Erythroblast (primary cell): ENCODE measurements around the gene DLG2.

Experiments used
- GATA1 ChIP-seq: IDR thresholded peaks from 2 replicates; pipeline ENCODE4 v1.6.1; 2011; ENCODE audit warnings: low read depth, mild to moderate bottlenecking, control low read depth, low read length, moderate library complexity
- POLR2A ChIP-seq: IDR thresholded peaks from 2 replicates; pipeline ENCODE4 v1.6.1; 2011; ENCODE audit warnings: mild to moderate bottlenecking, low read length

- TF ChIP-seq POLR2A (no peak), GATA1 (no peak)
These were observed 1932.1 kb downstream of the DLG2 start for GRCh38 chr11:83695046-83695445.
